HFF-Myc (cell line): Measurements from ENCODE around the gene LSM7.

Source experiments
- DNase-seq: peaks from one replicate; pipeline ENCODE4 v3.0.0-alpha.2; 2011; ENCODE audit warnings: low read depth; ENCODE audit errors: extremely low read depth
- H3K4me3 ChIP-seq: replicated peaks from 2 replicates; pipeline ENCODE4 v1.5.1; 2011; ENCODE audit warnings: low read depth, mild to moderate bottlenecking, control low read depth, low read length
- TF ChIP-seq, protein P1 (sequence below): IDR thresholded peaks from 2 replicates; pipeline ENCODE4 v1.5.1; 2012; ENCODE audit warnings: mild to moderate bottlenecking, low read depth, low read length, control low read depth; ENCODE audit errors: missing control alignments

Gene LSM7

DNA sequence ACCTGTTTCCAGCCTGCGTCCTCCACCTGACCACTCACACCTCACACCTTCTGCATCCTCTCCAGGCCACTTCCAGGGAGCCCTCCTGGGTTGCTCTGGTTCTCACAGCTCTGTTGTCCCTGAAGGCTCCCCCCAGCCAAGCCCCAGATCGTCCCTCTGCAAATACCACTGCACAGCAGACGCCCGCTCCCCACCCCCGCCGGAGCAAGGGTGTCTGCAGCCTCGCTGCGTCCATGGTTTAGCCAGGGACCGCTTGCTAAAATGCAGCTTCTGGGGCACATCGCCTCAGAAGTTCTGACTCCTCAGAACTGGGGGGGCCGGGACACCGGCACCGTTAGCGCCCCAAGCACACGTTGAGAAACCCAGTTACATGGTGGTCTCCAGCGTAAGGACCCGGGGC lies 21.4 kb downstream of the LSM7 start:
- no peak overlapping the region for H3K4me3 ChIP-seq
- TF ChIP-seq, protein P1, sequence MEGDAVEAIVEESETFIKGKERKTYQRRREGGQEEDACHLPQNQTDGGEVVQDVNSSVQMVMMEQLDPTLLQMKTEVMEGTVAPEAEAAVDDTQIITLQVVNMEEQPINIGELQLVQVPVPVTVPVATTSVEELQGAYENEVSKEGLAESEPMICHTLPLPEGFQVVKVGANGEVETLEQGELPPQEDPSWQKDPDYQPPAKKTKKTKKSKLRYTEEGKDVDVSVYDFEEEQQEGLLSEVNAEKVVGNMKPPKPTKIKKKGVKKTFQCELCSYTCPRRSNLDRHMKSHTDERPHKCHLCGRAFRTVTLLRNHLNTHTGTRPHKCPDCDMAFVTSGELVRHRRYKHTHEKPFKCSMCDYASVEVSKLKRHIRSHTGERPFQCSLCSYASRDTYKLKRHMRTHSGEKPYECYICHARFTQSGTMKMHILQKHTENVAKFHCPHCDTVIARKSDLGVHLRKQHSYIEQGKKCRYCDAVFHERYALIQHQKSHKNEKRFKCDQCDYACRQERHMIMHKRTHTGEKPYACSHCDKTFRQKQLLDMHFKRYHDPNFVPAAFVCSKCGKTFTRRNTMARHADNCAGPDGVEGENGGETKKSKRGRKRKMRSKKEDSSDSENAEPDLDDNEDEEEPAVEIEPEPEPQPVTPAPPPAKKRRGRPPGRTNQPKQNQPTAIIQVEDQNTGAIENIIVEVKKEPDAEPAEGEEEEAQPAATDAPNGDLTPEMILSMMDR, result no peak

GRCh38 chr19:2306281-2306806 lies 22.0 kb downstream of the LSM7 start:
- DNase-seq, result no peak

More for the DNA sequence above, 21.4 kb downstream of the LSM7 start:
- no peak for DNase-seq

GRCh38 chr19:2305452-2306280 lies 22.7 kb downstream of the LSM7 start:
- TF ChIP-seq, protein P1, result no peak
- H3K4me3 ChIP-seq, result no peak overlapping the region
- no peak for DNase-seq

More at GRCh38 chr19:2306281-2306806, 22.0 kb downstream of the LSM7 start:
- TF ChIP-seq, protein P1, result no peak
- H3K4me3 ChIP-seq, result no peak overlapping the region

DNA sequence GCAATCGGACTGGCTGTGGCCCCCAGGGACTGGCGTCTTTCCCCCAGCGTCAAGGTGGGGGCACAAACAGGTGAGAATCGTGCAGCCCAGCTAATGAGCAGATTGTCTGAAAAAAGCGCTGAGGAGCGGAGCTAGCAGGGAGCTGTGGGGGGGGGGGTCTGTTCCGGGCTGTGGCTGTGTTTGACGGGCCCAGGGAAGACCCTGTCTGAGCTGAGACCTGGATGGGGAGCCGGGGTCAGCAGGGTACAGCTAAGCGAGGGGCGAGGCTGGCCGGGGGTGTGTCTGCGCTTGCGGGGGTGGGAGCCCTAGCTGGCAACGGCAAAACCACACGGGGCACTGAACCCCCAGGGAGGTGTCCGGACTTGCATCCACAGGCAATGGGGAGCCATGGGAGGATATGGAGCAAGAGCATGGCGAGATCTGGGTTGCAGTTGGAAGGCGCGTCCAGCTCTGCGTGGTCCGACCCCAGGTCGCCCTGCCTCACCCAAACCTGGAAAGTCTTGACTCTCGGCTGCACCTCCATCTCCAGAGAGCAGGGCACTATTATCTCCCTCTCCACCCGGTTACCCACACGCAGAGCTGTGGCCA lies 25.1 kb downstream of the LSM7 start:
- H3K4me3 ChIP-seq, result no peak overlapping the region
- TF ChIP-seq, protein P1, result no peak
- no peak for DNase-seq

- DNase-seq, result no peak
- no peak overlapping the region for H3K4me3 ChIP-seq
- TF ChIP-seq, protein P1, result no peak
These were observed 25.8 kb downstream of the LSM7 start for GRCh38 chr19:2302319-2303210.

- no peak overlapping the region for H3K4me3 ChIP-seq
- TF ChIP-seq, protein P1, result no peak
- DNase-seq, result no peak
These were observed 27.9 kb downstream of the LSM7 start for GRCh38 chr19:2300533-2300932.
